ENCODE results near the gene SNX27.
"Not testable (repeated sequence)": the region's sequence is repeated elsewhere in the genome, so short reads cannot be mapped to it uniquely, and the experiment has no call there.

Gene SNX27

GRCh38 chr1:151643085-151643484 lies 31.2 kb downstream of the SNX27 start:
- not testable (repeated sequence) for DNase-seq

GRCh38 chr1:151644001-151644400 lies 32.2 kb downstream of the SNX27 start:
- no peak for DNase-seq

- no peak for DNase-seq
These were observed 41.5 kb downstream of the SNX27 start for GRCh38 chr1:151653397-151653796.

GRCh38 chr1:151655371-151655770 lies 43.5 kb downstream of the SNX27 start:
- no peak for DNase-seq

- no peak for DNase-seq
These were observed 49.9 kb downstream of the SNX27 start for GRCh38 chr1:151661751-151662150.

- DNase-seq: no peak
These were observed 56.2 kb downstream of the SNX27 start for GRCh38 chr1:151668090-151668489.

GRCh38 chr1:151670036-151670675 lies 58.3 kb downstream of the SNX27 start:
- DNase-seq: not testable (repeated sequence)

- no peak for DNase-seq
These were observed 61.6 kb downstream of the SNX27 start for GRCh38 chr1:151673407-151673806.

- DNase-seq: no peak
These were observed 68.5 kb downstream of the SNX27 start for GRCh38 chr1:151680391-151680790.

- no peak for DNase-seq
These were observed 69.0 kb downstream of the SNX27 start for GRCh38 chr1:151680826-151681225.

- DNase-seq: no peak
These were observed 70.1 kb downstream of the SNX27 start for GRCh38 chr1:151681923-151682322.

GRCh38 chr1:151682901-151683300 lies 71.1 kb downstream of the SNX27 start:
- DNase-seq: not testable (repeated sequence)

- DNase-seq: no peak
These were observed 72.3 kb downstream of the SNX27 start for GRCh38 chr1:151684128-151684527.

- DNase-seq: no peak
These were observed 74.7 kb downstream of the SNX27 start for GRCh38 chr1:151686561-151686960.

GRCh38 chr1:151689494-151689893 lies 77.6 kb downstream of the SNX27 start:
- no peak for DNase-seq

GRCh38 chr1:151692226-151692625 lies 80.4 kb downstream of the SNX27 start:
- DNase-seq: no peak

GRCh38 chr1:151693057-151693651 lies 81.3 kb downstream of the SNX27 start:
- DNase-seq: no peak

GRCh38 chr1:151701515-151701914 lies 89.7 kb downstream of the SNX27 start:
- no peak for DNase-seq

GRCh38 chr1:151702936-151703335 lies 91.1 kb downstream of the SNX27 start:
- no peak for DNase-seq

GRCh38 chr1:151703813-151704212 lies 92.0 kb downstream of the SNX27 start:
- DNase-seq: no peak

- DNase-seq: no peak
These were observed 92.4 kb downstream of the SNX27 start for GRCh38 chr1:151704246-151704645.

- no peak for DNase-seq
These were observed 93.3 kb downstream of the SNX27 start for GRCh38 chr1:151705146-151705545.

GRCh38 chr1:151705753-151706463 lies 94.1 kb downstream of the SNX27 start:
- DNase-seq: no peak

All from activated T-cell treated with anti-CD3 and anti-CD28 coated beads, Interleukin-2, amount 50 U/mL, for 48 hours (primary cell).